ENCODE data around the gene F5.

The F5 gene

DNA sequence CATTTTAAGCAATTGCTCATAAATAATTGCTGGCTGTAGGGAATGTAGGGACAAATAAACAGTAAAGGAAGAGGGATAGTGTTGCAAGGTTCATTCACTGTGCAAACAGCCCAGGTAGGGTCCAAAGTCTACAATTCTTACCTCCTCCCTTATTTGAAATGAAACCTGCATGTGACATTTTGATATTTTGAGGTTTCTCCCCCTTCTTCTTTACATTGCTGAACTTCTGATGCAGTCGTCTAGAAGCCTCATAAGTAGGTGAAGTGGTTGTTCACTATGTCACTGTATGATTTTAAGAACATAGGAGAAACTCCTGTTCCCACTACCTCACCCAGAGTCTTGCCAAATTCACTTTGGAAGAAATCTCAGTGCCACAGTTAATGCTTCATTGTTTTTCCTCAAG lies 16.1 kb downstream of the F5 start:
- TF ChIP-seq, protein P1, sequence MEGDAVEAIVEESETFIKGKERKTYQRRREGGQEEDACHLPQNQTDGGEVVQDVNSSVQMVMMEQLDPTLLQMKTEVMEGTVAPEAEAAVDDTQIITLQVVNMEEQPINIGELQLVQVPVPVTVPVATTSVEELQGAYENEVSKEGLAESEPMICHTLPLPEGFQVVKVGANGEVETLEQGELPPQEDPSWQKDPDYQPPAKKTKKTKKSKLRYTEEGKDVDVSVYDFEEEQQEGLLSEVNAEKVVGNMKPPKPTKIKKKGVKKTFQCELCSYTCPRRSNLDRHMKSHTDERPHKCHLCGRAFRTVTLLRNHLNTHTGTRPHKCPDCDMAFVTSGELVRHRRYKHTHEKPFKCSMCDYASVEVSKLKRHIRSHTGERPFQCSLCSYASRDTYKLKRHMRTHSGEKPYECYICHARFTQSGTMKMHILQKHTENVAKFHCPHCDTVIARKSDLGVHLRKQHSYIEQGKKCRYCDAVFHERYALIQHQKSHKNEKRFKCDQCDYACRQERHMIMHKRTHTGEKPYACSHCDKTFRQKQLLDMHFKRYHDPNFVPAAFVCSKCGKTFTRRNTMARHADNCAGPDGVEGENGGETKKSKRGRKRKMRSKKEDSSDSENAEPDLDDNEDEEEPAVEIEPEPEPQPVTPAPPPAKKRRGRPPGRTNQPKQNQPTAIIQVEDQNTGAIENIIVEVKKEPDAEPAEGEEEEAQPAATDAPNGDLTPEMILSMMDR (IDR thresholded peaks at IDR 0.05; ENCODE audit: control insufficient read depth, insufficient read depth, low read depth, low read length, missing control alignments): no peak
- H3K4me3 ChIP-seq (ENCODE audit: control insufficient read depth, low read depth, low read length): no peak overlapping the region
- DNase-seq (ENCODE audit: low read depth): no peak

DNA sequence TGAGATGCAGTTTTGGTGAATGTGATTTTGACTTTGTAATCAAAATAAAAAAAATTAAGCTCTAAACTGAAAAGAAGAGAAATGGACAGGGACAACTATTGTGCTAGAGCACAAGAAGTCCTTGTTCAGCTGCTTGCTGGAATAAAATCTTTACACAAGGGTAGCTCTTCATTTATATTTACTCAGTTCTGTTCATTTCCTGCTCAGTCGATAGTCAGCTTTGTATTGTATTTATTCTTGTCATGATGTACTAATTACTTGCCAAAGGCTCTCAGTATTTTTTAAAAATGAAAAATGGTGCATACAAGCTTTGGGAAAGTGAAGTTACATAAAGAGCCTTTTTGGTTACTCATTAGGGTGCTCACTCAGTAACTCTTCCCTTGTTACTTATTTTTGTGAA lies 17.8 kb downstream of the F5 start:
- no peak overlapping the region for H3K4me3 ChIP-seq (ENCODE audit: control insufficient read depth, low read depth, low read length)
- DNase-seq (ENCODE audit: low read depth): no peak
- TF ChIP-seq, protein P1 (IDR thresholded peaks at IDR 0.05; ENCODE audit: control insufficient read depth, insufficient read depth, low read depth, low read length, missing control alignments): no peak

DNA sequence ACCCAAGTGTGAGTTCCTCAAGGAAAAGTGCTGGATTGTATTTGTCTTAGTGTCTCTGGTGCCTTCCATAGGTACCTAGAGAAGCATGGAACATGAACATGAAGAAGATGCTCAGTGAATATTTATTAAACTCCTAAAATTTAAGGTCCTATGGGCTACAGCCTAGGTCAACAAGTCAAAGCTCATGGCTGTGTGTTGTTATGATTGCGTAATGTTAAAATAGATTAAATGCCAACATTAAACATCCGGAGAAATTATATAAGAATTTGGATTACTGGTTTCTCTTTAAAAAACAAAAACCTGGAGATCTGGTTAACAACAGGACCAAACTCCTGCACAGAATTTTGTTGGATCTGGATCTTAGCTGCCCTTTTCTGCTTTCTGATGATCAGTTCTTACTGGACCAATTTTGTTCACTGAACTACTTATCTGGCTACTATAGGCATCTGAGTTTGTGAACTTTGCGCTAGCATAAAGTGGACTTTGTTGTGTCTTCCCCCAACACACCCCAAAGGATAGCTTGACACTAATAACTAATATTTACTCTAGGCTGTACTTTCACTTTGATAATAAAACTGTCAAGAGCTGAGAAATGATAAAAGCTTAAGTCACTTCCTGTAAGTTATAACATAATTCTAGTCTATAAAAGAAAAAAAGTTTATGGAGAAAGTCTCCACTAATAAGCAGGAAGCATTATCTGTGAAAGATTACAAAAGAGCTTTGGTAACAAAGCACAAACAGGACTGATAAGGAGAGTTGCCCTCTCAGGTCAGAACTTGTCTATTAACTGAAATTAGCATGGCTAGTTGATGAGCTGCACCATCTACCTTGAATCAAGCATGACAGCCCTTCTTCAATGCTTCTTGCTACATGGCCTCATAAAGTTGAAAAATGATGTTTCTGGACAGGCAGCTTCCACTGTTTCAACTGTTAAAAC lies 20.7 kb downstream of the F5 start:
- TF ChIP-seq, protein P1 (IDR thresholded peaks at IDR 0.05; ENCODE audit: control insufficient read depth, insufficient read depth, low read depth, low read length, missing control alignments): no peak
- no peak for DNase-seq (ENCODE audit: low read depth)
- H3K4me3 ChIP-seq (ENCODE audit: control insufficient read depth, low read depth, low read length): no peak overlapping the region

DNA sequence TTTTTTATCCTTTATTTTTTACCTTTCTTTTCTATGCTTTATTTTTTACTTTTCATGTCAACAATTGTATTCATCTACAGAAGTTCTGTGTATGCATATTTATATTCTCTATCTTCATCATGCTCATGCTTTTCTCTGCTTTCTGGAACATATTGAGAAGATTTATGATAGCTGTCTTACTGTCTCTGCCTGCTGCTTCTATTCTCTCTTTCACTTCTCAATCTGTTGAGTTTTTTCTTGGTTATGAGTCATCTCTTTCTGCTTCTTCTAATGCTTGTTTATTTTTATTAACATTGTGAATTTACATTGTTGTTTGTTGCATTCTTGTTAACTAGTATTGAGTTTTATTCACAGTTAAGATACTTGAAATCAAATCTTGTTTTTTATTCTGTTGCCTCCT lies 22.6 kb downstream of the F5 start:
- no peak overlapping the region for H3K4me3 ChIP-seq (ENCODE audit: control insufficient read depth, low read depth, low read length)
- TF ChIP-seq, protein P1 (IDR thresholded peaks at IDR 0.05; ENCODE audit: control insufficient read depth, insufficient read depth, low read depth, low read length, missing control alignments): no peak
- no peak for DNase-seq (ENCODE audit: low read depth)

DNA sequence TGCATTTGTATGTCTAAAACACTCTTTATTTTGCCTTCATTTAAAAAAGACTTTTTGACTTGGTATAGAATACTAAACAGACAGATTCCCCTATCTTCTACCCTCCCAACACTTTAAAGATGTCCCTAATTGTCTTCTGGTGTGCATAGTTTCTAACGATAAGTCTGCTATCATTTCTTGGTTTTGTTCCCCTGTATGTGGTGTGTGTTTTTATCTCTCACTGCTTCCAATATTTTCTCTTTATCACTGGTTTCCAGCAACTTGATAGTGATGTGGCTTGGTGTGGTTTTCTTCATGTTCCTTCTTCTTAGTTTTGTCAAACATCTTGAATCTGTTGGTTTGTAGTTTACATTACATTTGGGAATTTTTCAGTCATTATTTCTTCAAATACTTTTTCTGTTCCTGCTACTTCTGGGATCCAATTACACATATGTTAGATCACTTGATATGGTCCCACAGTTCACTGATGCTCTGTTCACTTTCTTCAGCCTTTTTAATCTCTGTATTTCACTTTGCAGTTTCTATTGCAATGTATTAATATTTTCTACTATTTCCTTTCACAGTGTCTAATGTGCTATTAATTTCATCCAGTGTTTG lies 23.2 kb downstream of the F5 start:
- no peak overlapping the region for H3K4me3 ChIP-seq (ENCODE audit: control insufficient read depth, low read depth, low read length)
- TF ChIP-seq, protein P1 (IDR thresholded peaks at IDR 0.05; ENCODE audit: control insufficient read depth, insufficient read depth, low read depth, low read length, missing control alignments): no peak
- no peak for DNase-seq (ENCODE audit: low read depth)

DNA sequence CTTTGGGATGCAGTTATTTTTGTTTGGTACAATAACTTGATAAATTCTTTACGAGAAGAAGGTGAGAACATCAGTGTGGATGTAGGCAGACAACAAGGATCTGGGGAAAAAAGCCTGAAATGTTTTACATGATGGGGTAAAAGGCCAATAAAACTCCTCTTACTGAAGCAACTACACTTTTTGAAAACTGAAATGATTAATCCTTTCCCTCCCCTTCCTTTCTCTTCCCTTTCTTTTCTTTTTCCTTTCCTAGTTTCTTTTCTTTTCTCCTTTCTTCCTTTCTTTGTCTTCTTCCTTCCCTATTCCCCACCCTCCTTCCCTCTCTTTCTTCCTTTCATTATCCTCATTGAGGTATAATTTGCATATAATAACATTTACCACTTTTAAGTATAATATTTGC lies 24.6 kb downstream of the F5 start:
- H3K4me3 ChIP-seq (ENCODE audit: control insufficient read depth, low read depth, low read length): no peak overlapping the region
- TF ChIP-seq, protein P1 (IDR thresholded peaks at IDR 0.05; ENCODE audit: control insufficient read depth, insufficient read depth, low read depth, low read length, missing control alignments): no peak
- DNase-seq (ENCODE audit: low read depth): no peak
